WERI-Rb-1 (cell line): ENCODE results near the gene MYEOV.

Experiments used
- DNase-seq: peaks from one replicate; pipeline ENCODE4 v3.0.0-alpha.2; 2020
- H3K27ac ChIP-seq: fragments of 250-450 bp; sonication (Bioruptor Pico); 2 replicates; pipeline ENCODE4 v1.5.1; 2020; ENCODE audit warnings: mild to moderate bottlenecking, moderate library complexity
- H3K27me3 ChIP-seq: fragments of 250-450 bp; sonication (Bioruptor Pico); 2 replicates; pipeline ENCODE4 v1.5.1; 2021; ENCODE audit warnings: mild to moderate bottlenecking, low read depth, moderate library complexity; ENCODE audit not compliant: insufficient read depth, severe bottlenecking
- H3K36me3 ChIP-seq: fragments of 250-450 bp; sonication (Bioruptor Pico); 2 replicates; pipeline ENCODE4 v1.5.1; 2020; ENCODE audit warnings: mild to moderate bottlenecking, moderate library complexity
- H3K4me3 ChIP-seq: 2 replicates; pipeline ENCODE4 v1.5.1; 2011; ENCODE audit warnings: low read depth, mild to moderate bottlenecking, control low read depth, low read length
- H3K9me3 ChIP-seq: fragments of 250-450 bp; sonication (Bioruptor Pico); 2 replicates; pipeline ENCODE4 v1.5.1; 2021; ENCODE audit warnings: mild to moderate bottlenecking, moderate library complexity; ENCODE audit not compliant: severe bottlenecking
- CTCF ChIP-seq: IDR thresholded peaks from 2 replicates; pipeline ENCODE4 v1.5.1; 2011; ENCODE audit warnings: low read depth, mild to moderate bottlenecking, control low read depth, inconsistent platforms, low read length

Gene MYEOV

GRCh38 chr11:69333149-69333710 is 39.3 kb downstream of the MYEOV start:
- no peak overlapping the region for H3K4me3 ChIP-seq
- no peak for DNase-seq
- H3K9me3 ChIP-seq: no peaks in the 10 kb centered on the region
- H3K36me3 ChIP-seq: no peaks in the 10 kb centered on the region
- peaks cover 76% of the 10 kb centered on the region for H3K27me3 ChIP-seq
- TF ChIP-seq CTCF: no peak
- no peak overlapping the region for H3K27ac ChIP-seq

GRCh38 chr11:69333879-69334278 is 39.9 kb downstream of the MYEOV start:
- Histone ChIP-seq H3K36me3 (no peaks in the 10 kb centered on the region), H3K27me3 (peaks cover 70% of the 10 kb centered on the region), H3K4me3 (no peak overlapping the region), H3K9me3 (no peaks in the 10 kb centered on the region), H3K27ac (no peak overlapping the region)
- no peak for TF ChIP-seq CTCF
- no peak for DNase-seq

GRCh38 chr11:69335007-69335780 is 41.2 kb downstream of the MYEOV start:
- H3K9me3 ChIP-seq: no peaks in the 10 kb centered on the region

GRCh38 chr11:69335781-69336405 is 41.9 kb downstream of the MYEOV start:
- no peak for DNase-seq
- Histone ChIP-seq H3K27me3 (peaks cover 64% of the 10 kb centered on the region), H3K27ac (no peak overlapping the region), H3K4me3 (no peak overlapping the region), H3K9me3 (no peaks in the 10 kb centered on the region), H3K36me3 (no peaks in the 10 kb centered on the region)
- TF ChIP-seq CTCF: no peak

More at GRCh38 chr11:69335007-69335780, 41.2 kb downstream of the MYEOV start:
- Histone ChIP-seq H3K36me3 (no peaks in the 10 kb centered on the region), H3K4me3 (no peak overlapping the region), H3K27ac (no peak overlapping the region), H3K27me3 (peaks cover 65% of the 10 kb centered on the region)
- no peak for TF ChIP-seq CTCF
- no peak for DNase-seq

- no peak overlapping the region for H3K27ac ChIP-seq
- no peak for DNase-seq
- H3K36me3 ChIP-seq: no peaks in the 10 kb centered on the region
- H3K27me3 ChIP-seq: peaks cover 62% of the 10 kb centered on the region
- no peak overlapping the region for H3K4me3 ChIP-seq
- no peak for TF ChIP-seq CTCF
- H3K9me3 ChIP-seq: no peaks in the 10 kb centered on the region
Observed at GRCh38 chr11:69337211-69337721, 43.3 kb downstream of the MYEOV start.
